Stimulated activated CD4-positive, alpha-beta T cell treated with anti-CD3 and anti-CD28 coated beads, Interleukin-12 subunit alpha, Interleukin-12 subunit beta, amount 100 ng/mL, for 24 hours (primary cell): ENCODE data around the gene HOMEZ.
"Not testable (repeated sequence)": the region's sequence is repeated elsewhere in the genome, so short reads cannot be mapped to it uniquely, and the experiment has no call there.

Source experiments
- DNase-seq, 2 experiments: peaks; one replicate each; pipeline ENCODE4 v3.0.0-alpha.2; 2020; ENCODE audit warnings: low read depth in 2 of 2

Gene HOMEZ

GRCh38 chr14:23286020-23286901, at the start of gene HOMEZ:
Gene HOMEZ, minus strand, starts transcription at chr14:23286132. Its CDS starts 180 bp downstream, at chr14:23285952.
- peak; percentile 97 to 99 for DNase-seq

GRCh38 chr14:23335623-23336022, 49.7 kb upstream of the HOMEZ start:
- DNase-seq: no peak

- peak; percentile 36 to 57 for DNase-seq
Observed at GRCh38 chr14:23327947-23328744, 42.2 kb upstream of the HOMEZ start.

GRCh38 chr14:23326491-23327332, 40.8 kb upstream of the HOMEZ start:
- no peak for DNase-seq

- DNase-seq: not testable (repeated sequence)
Observed at GRCh38 chr14:23325746-23326145, 39.8 kb upstream of the HOMEZ start.

- DNase-seq: no peak
Observed at GRCh38 chr14:23324993-23325392, 39.1 kb upstream of the HOMEZ start.

GRCh38 chr14:23324455-23324846, 38.5 kb upstream of the HOMEZ start:
- no peak for DNase-seq

- no peak for DNase-seq
Observed at GRCh38 chr14:23323838-23324454, 38.0 kb upstream of the HOMEZ start.

- DNase-seq: no peak
Observed at GRCh38 chr14:23322568-23323517, 36.9 kb upstream of the HOMEZ start.

- peak; percentile 35 to 45 for DNase-seq
Observed at GRCh38 chr14:23321572-23322547, 35.9 kb upstream of the HOMEZ start.

GRCh38 chr14:23320584-23321571, 34.9 kb upstream of the HOMEZ start, which contains the start of gene PABPN1:
Gene PABPN1, plus strand, starts transcription at chr14:23321457. Its CDS starts 13 bp downstream, at chr14:23321470.
- peak; percentile 94 to 95 for DNase-seq

GRCh38 chr14:23319746-23320583, 34.0 kb upstream of the HOMEZ start:
- DNase-seq: no peak

- no peak for DNase-seq
Observed at GRCh38 chr14:23316300-23316699, 30.4 kb upstream of the HOMEZ start.

- no peak for DNase-seq
Observed at GRCh38 chr14:23310546-23310945, 24.6 kb upstream of the HOMEZ start.

- DNase-seq: no peak
Observed at GRCh38 chr14:23308721-23309445, 23.0 kb upstream of the HOMEZ start.
